Measurements from ENCODE around the gene ENPP6. TPM values are rescaled to one million over a fixed set of nuclear protein-coding genes. Genes with fewer than 3 reads are reported as not detected.

The ENPP6 gene
- total RNA-seq, 1 experiment from 2014 or later: not detected

DNA sequence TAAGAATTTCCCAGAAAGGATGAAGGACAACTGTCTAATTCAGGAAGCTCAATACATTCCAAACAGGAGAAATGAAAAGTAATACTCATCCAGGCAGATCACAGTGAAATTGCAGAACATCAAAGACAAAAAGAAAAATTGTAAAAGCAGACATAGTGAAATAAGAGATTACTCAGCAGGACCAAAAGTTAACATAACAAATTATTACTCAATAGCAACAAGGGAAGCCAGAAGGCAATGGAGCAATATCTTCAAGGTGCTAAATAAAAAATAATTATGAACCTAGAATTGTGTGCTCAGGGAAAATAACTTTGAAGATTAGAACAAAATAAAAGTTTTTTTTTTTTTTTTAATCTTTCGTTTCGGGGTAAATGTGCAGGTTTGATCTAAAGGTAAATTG lies 30.5 kb upstream of the ENPP6 start:
- no TSS peak for BruUV-seq (replicated peaks)
- Histone ChIP-seq H3K4me1 (ENCODE audit: insufficient read depth, low read length, poor library complexity, severe bottlenecking) (no peaks in the 10 kb centered on the region), H3K4me3 (ENCODE audit: low read depth, low read length, poor library complexity, severe bottlenecking) (no peak overlapping the region), H3K27ac (ENCODE audit: low read depth, low read length, poor library complexity, severe bottlenecking) (no peak overlapping the region), H3K36me3 (ENCODE audit: insufficient read depth, low read length, poor library complexity, severe bottlenecking) (no peaks in the 10 kb centered on the region), H3K27me3 (replicated peaks; ENCODE audit: insufficient read depth, low read depth, low read length, poor library complexity) (no peaks in the 10 kb centered on the region), H3K9me3 (ENCODE audit: low read depth, low read length, poor library complexity, severe bottlenecking) (no peaks in the 10 kb centered on the region)
- CTCF ChIA-PET: no interaction called here
- no peak for DNase-seq (ENCODE audit: low spot score)
- TF ChIP-seq, protein P1, sequence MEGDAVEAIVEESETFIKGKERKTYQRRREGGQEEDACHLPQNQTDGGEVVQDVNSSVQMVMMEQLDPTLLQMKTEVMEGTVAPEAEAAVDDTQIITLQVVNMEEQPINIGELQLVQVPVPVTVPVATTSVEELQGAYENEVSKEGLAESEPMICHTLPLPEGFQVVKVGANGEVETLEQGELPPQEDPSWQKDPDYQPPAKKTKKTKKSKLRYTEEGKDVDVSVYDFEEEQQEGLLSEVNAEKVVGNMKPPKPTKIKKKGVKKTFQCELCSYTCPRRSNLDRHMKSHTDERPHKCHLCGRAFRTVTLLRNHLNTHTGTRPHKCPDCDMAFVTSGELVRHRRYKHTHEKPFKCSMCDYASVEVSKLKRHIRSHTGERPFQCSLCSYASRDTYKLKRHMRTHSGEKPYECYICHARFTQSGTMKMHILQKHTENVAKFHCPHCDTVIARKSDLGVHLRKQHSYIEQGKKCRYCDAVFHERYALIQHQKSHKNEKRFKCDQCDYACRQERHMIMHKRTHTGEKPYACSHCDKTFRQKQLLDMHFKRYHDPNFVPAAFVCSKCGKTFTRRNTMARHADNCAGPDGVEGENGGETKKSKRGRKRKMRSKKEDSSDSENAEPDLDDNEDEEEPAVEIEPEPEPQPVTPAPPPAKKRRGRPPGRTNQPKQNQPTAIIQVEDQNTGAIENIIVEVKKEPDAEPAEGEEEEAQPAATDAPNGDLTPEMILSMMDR (conservative IDR thresholded peaks at IDR 0.05; ENCODE audit: low read depth, low read length): no peak
- TF ChIP-seq EZH2 (IDR thresholded peaks at IDR 0.05; ENCODE audit: borderline replicate concordance, low read depth, low read length, poor library complexity, severe bottlenecking): no peak
- POLR2A ChIA-PET (ENCODE audit: low non-redundant PET): no interaction called here
- intact Hi-C loops (cut with micrococcal nuclease; ENCODE audit: unreplicated experiment): no loop called here

DNA sequence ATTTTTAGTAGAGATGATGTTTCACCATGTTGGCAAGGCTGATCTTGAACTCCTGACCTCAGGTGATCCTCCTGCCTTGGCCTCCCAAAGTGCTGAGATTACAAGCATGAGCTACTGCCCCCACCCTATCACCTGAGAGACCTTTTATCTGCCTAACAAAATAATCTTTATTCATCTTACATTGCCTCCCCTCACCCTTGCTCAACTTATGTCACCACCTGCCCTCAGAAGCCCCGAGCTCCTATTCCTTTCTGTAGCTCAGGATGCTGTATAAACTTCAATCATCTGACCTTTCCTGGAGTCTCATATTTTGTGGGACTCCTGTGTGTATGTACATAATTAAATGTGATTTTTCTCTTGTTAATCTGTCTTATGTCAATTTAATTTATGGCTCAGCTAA lies 29.7 kb upstream of the ENPP6 start:
- no peaks in the 10 kb centered on the region for H3K36me3 ChIP-seq (ENCODE audit: insufficient read depth, low read length, poor library complexity, severe bottlenecking)
- POLR2A ChIA-PET (ENCODE audit: low non-redundant PET): interaction anchor here (0.6 kb wide), 1 partner anchor 45 kb away, joined by 7 read pairs; no protein-coding TSS in a partner anchor
- H3K27me3 ChIP-seq (replicated peaks; ENCODE audit: insufficient read depth, low read depth, low read length, poor library complexity): no peaks in the 10 kb centered on the region
- no peaks in the 10 kb centered on the region for H3K4me1 ChIP-seq (ENCODE audit: insufficient read depth, low read length, poor library complexity, severe bottlenecking)
- CTCF ChIA-PET: no interaction called here
- H3K27ac ChIP-seq (ENCODE audit: low read depth, low read length, poor library complexity, severe bottlenecking): no peak overlapping the region
- H3K4me3 ChIP-seq (ENCODE audit: low read depth, low read length, poor library complexity, severe bottlenecking): no peak overlapping the region
- no peak for DNase-seq (ENCODE audit: low spot score)
- no peak for TF ChIP-seq EZH2 (IDR thresholded peaks at IDR 0.05; ENCODE audit: borderline replicate concordance, low read depth, low read length, poor library complexity, severe bottlenecking)
- TF ChIP-seq, protein P1 (conservative IDR thresholded peaks at IDR 0.05; ENCODE audit: low read depth, low read length): no peak
- intact Hi-C loops (cut with micrococcal nuclease; ENCODE audit: unreplicated experiment): no loop called here
- no peaks in the 10 kb centered on the region for H3K9me3 ChIP-seq (ENCODE audit: low read depth, low read length, poor library complexity, severe bottlenecking)
- BruUV-seq (replicated peaks): no TSS peak

DNA sequence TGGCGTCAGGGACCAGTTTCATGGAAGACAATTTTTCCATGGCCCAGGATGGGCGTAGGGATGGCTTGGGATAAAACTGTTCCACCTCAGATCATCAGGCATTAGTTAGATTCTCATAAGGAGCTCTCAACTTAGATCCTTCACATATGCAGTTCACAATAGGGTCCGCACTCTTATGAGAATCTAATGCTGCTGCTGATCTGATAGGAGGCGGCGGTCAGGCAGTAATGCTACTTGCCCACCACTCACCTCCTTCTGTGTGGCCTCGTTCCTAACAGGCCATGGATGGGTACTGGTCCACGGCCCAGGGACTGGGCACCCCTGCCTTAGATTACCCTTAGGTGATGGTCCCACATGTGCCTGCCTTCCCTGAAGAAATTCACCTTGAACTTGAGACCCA lies 28.8 kb upstream of the ENPP6 start:
- Histone ChIP-seq H3K4me3 (ENCODE audit: low read depth, low read length, poor library complexity, severe bottlenecking) (no peak overlapping the region), H3K36me3 (ENCODE audit: insufficient read depth, low read length, poor library complexity, severe bottlenecking) (no peaks in the 10 kb centered on the region), H3K9me3 (ENCODE audit: low read depth, low read length, poor library complexity, severe bottlenecking) (no peaks in the 10 kb centered on the region), H3K4me1 (ENCODE audit: insufficient read depth, low read length, poor library complexity, severe bottlenecking) (no peaks in the 10 kb centered on the region), H3K27me3 (replicated peaks; ENCODE audit: insufficient read depth, low read depth, low read length, poor library complexity) (no peaks in the 10 kb centered on the region), H3K27ac (ENCODE audit: low read depth, low read length, poor library complexity, severe bottlenecking) (no peak overlapping the region)
- intact Hi-C loops (cut with micrococcal nuclease; ENCODE audit: unreplicated experiment): no loop called here
- ChIA-PET CTCF (no interaction called here), POLR2A (ENCODE audit: low non-redundant PET) (no interaction called here)
- DNase-seq (ENCODE audit: low spot score): no peak
- BruUV-seq (replicated peaks): no TSS peak
- no peak for TF ChIP-seq EZH2 (IDR thresholded peaks at IDR 0.05; ENCODE audit: borderline replicate concordance, low read depth, low read length, poor library complexity, severe bottlenecking)
- TF ChIP-seq, protein P1 (conservative IDR thresholded peaks at IDR 0.05; ENCODE audit: low read depth, low read length): no peak
